Astrocyte (in vitro differentiated cells and primary cell): ENCODE results near the gene FZD7. TPM values are rescaled to one million over a fixed set of nuclear protein-coding genes. Genes with fewer than 3 reads are reported as not detected.

Source experiments
- DNase-seq: peaks from one replicate; pipeline ENCODE4 v3.0.0-alpha.2; 2010; ENCODE audit warnings: low read depth
- FAIRE-seq: peaks from 2 replicates; lab custom pipeline; 2011; peaks lifted over from hg19 to GRCh38; lab: Jason Lieb, UNC
- H2AFZ ChIP-seq: 2 replicates; pipeline ENCODE4 v1.6.0; 2012; ENCODE audit warnings: low read depth, low read length, inconsistent platforms
- H3K27ac ChIP-seq: 2 replicates; pipeline ENCODE4 v1.5.1; 2011; ENCODE audit warnings: low read depth, low read length, inconsistent platforms
- H3K27me3 ChIP-seq: 2 replicates; pipeline ENCODE4 v1.6.0; 2011; ENCODE audit warnings: low read length, inconsistent platforms; ENCODE audit not compliant: insufficient read depth
- H3K36me3 ChIP-seq: 2 replicates; pipeline ENCODE4 v1.5.1; 2011; ENCODE audit warnings: low read length, inconsistent platforms; ENCODE audit not compliant: insufficient read depth
- H3K4me1 ChIP-seq: 2 replicates; pipeline ENCODE4 v1.5.1; 2011; ENCODE audit warnings: low read length, inconsistent platforms; ENCODE audit not compliant: insufficient read depth
- H3K4me2 ChIP-seq: 2 replicates; pipeline ENCODE4 v1.6.0; 2012; ENCODE audit warnings: low read length, inconsistent platforms
- H3K4me3 ChIP-seq: 2 replicates; pipeline ENCODE4 v1.5.1; 2011; ENCODE audit warnings: low read depth, mild to moderate bottlenecking, low read length, inconsistent platforms; ENCODE audit not compliant: insufficient read depth
- H3K79me2 ChIP-seq: 2 replicates; pipeline ENCODE4 v1.6.0; 2012; ENCODE audit warnings: mild to moderate bottlenecking, low read length, inconsistent platforms; ENCODE audit not compliant: insufficient read depth
- H3K9ac ChIP-seq: 2 replicates; pipeline ENCODE4 v1.6.0; 2012; ENCODE audit warnings: mild to moderate bottlenecking, low read length, inconsistent platforms
- H3K9me3 ChIP-seq: 2 replicates; pipeline ENCODE4 v1.5.1; 2012; ENCODE audit warnings: low read depth, mild to moderate bottlenecking, low read length, inconsistent platforms; ENCODE audit not compliant: insufficient read depth
- H4K20me1 ChIP-seq: 2 replicates; pipeline ENCODE4 v1.6.0; 2012; ENCODE audit warnings: low read length, inconsistent platforms; ENCODE audit not compliant: insufficient read depth
- H3K27ac Mint-ChIP-seq: one replicate; pipeline ENCODE4 v1.8.0; 2021; ENCODE audit warnings: mild to moderate bottlenecking, mixed read lengths; ENCODE audit not compliant: unreplicated experiment
- H3K27me3 Mint-ChIP-seq: one replicate; pipeline ENCODE4 v1.8.0; 2021; ENCODE audit warnings: low read depth, mixed read lengths; ENCODE audit not compliant: unreplicated experiment
- H3K36me3 Mint-ChIP-seq: one replicate; pipeline ENCODE4 v1.8.0; 2021; ENCODE audit warnings: low read depth, mixed read lengths; ENCODE audit not compliant: unreplicated experiment
- H3K4me1 Mint-ChIP-seq: one replicate; pipeline ENCODE4 v1.8.0; 2021; ENCODE audit warnings: low read depth, mixed read lengths; ENCODE audit not compliant: unreplicated experiment
- H3K4me3 Mint-ChIP-seq: one replicate; pipeline ENCODE4 v1.8.0; 2021; ENCODE audit warnings: mild to moderate bottlenecking, moderate library complexity, mixed read lengths; ENCODE audit not compliant: unreplicated experiment
- H3K9me3 Mint-ChIP-seq: one replicate; pipeline ENCODE4 v1.8.0; 2021; ENCODE audit warnings: mild to moderate bottlenecking, mixed read lengths; ENCODE audit not compliant: unreplicated experiment
- CTCF ChIP-seq: IDR thresholded peaks from 2 replicates; pipeline ENCODE4 v1.5.1; 2011; ENCODE audit warnings: low read depth, mild to moderate bottlenecking, inconsistent platforms, low read length, moderate library complexity; ENCODE audit not compliant: insufficient read depth
- EZH2 ChIP-seq: IDR thresholded peaks from 2 replicates; pipeline ENCODE4 v1.6.1; 2012; ENCODE audit warnings: mild to moderate bottlenecking, low read length, inconsistent platforms; ENCODE audit not compliant: insufficient read depth
- total RNA-seq: library from RNA; stranded (reverse); gene quantifications from 2 replicates; pipeline ENCODE4 v1.2.1, GENCODE V29; 2021

Gene FZD7
- total RNA-seq, 1 donor from 2014 or later: 61.5 TPM

DNA sequence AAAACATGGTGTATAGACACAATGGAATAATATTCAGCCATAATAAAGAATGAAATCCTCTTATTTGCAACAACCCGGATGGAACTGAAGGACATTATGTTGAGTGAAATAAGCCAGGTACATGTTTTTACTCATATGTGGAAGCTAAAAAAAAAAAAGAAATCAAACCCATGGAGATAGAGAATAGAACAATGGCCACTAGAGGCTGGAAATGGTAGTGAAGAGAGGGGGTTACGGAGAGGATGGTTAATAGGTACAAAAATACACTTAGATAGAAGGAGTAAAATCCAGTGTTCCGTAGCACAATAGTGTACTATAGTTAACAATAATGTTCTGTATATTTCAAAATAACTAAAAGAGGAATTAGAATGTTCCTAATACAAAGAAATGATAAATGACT, 26.6 kb downstream of the FZD7 start:
- no peaks in the 10 kb centered on the region for H3K79me2 ChIP-seq
- no peak for DNase-seq
- no peak overlapping the region for H3K4me3 Mint-ChIP-seq

GRCh38 chr2:202061695-202062094, 28.0 kb downstream of the FZD7 start:
- Histone ChIP-seq H2AFZ (no peak overlapping the region), H3K4me1 (peaks cover 17% of the 10 kb centered on the region), H4K20me1 (no peaks in the 10 kb centered on the region), H3K27ac (no peak overlapping the region), H3K9ac (no peak overlapping the region), H3K27me3 (no peaks in the 10 kb centered on the region), H3K4me2 (no peak overlapping the region), H3K36me3 (no peaks in the 10 kb centered on the region), H3K4me3 (no peak overlapping the region), H3K79me2 (no peaks in the 10 kb centered on the region), H3K9me3 (no peaks in the 10 kb centered on the region)
- Mint-ChIP-seq H3K27ac (no peak overlapping the region), H3K4me1 (peaks cover 16% of the 10 kb centered on the region), H3K36me3 (no peaks in the 10 kb centered on the region), H3K27me3 (no peaks in the 10 kb centered on the region), H3K4me3 (no peak overlapping the region), H3K9me3 (no peaks in the 10 kb centered on the region)
- no peak for DNase-seq
- TF ChIP-seq EZH2 (no peak), CTCF (no peak)
- FAIRE-seq: no peak

More for the DNA sequence above, 26.6 kb downstream of the FZD7 start:
- H2AFZ ChIP-seq: no peak overlapping the region
- Mint-ChIP-seq H3K4me1 (peaks cover 16% of the 10 kb centered on the region), H3K36me3 (no peaks in the 10 kb centered on the region), H3K27ac (no peak overlapping the region), H3K27me3 (peaks cover 3% of the 10 kb centered on the region), H3K9me3 (no peaks in the 10 kb centered on the region)
- H3K9me3 ChIP-seq: no peaks in the 10 kb centered on the region
- no peaks in the 10 kb centered on the region for H3K36me3 ChIP-seq
- H3K4me3 ChIP-seq: no peak overlapping the region
- peak; percentile 31 for TF ChIP-seq CTCF
- TF ChIP-seq EZH2: no peak
- H3K4me1 ChIP-seq: peaks cover 17% of the 10 kb centered on the region
- H3K9ac ChIP-seq: no peak overlapping the region
- no peak for FAIRE-seq
- no peaks in the 10 kb centered on the region for H4K20me1 ChIP-seq
- H3K27me3 ChIP-seq: no peaks in the 10 kb centered on the region
- H3K27ac ChIP-seq: no peak overlapping the region
- H3K4me2 ChIP-seq: no peak overlapping the region

- Mint-ChIP-seq H3K36me3 (no peaks in the 10 kb centered on the region), H3K4me3 (peak overlapping the region; percentile 22), H3K4me1 (peaks cover 16% of the 10 kb centered on the region), H3K9me3 (no peaks in the 10 kb centered on the region), H3K27ac (peak overlapping the region; percentile 89), H3K27me3 (no peaks in the 10 kb centered on the region)
- Histone ChIP-seq H4K20me1 (no peaks in the 10 kb centered on the region), H3K4me2 (peak overlapping the region; percentile 80), H2AFZ (peak overlapping the region; percentile 69), H3K27ac (peak overlapping the region; percentile 96), H3K4me1 (peaks cover 17% of the 10 kb centered on the region), H3K79me2 (no peaks in the 10 kb centered on the region), H3K9me3 (no peaks in the 10 kb centered on the region), H3K9ac (peak overlapping the region; percentile 79), H3K27me3 (no peaks in the 10 kb centered on the region), H3K36me3 (no peaks in the 10 kb centered on the region), H3K4me3 (peak overlapping the region; percentile 39)
- DNase-seq: peak; percentile 99
- peak; percentile 93 for FAIRE-seq
- TF ChIP-seq EZH2: no peak
- TF ChIP-seq CTCF: no peak
Measured at GRCh38 chr2:202064171-202064880, 30.7 kb downstream of the FZD7 start.
